Activated gamma-delta T cell treated with Interleukin-2 at 50 U/mL for 16 hours (primary cell): ENCODE results near the gene PHYHIPL.

Experiments
- DNase-seq: peaks from one replicate; pipeline ENCODE4 v3.0.0-alpha.2; 2020

The PHYHIPL gene

GRCh38 chr10:59176241-59177030 is at the start of gene PHYHIPL:
TSS of gene PHYHIPL (plus strand) at chr10:59176643. CDS start at chr10:59176854, 211 bp downstream.
- no peak for DNase-seq

GRCh38 chr10:59126991-59127390 is 49.5 kb upstream of the PHYHIPL start:
- DNase-seq: no peak

- DNase-seq: no peak
These were observed 48.5 kb upstream of the PHYHIPL start for GRCh38 chr10:59127991-59128390.

GRCh38 chr10:59129867-59130266 is 46.6 kb upstream of the PHYHIPL start:
- no peak for DNase-seq

- no peak for DNase-seq
These were observed 44.8 kb upstream of the PHYHIPL start for GRCh38 chr10:59131666-59132065.

GRCh38 chr10:59133841-59134593 is 42.4 kb upstream of the PHYHIPL start:
- no peak for DNase-seq

GRCh38 chr10:59134785-59135184 is 41.7 kb upstream of the PHYHIPL start:
- DNase-seq: no peak

GRCh38 chr10:59135275-59135674 is 41.2 kb upstream of the PHYHIPL start:
- no peak for DNase-seq

- DNase-seq: no peak
These were observed 38.4 kb upstream of the PHYHIPL start for GRCh38 chr10:59138052-59138451.

GRCh38 chr10:59143544-59143943 is 32.9 kb upstream of the PHYHIPL start:
- DNase-seq: no peak

- no peak for DNase-seq
These were observed 27.7 kb upstream of the PHYHIPL start for GRCh38 chr10:59148701-59149100.

- no peak for DNase-seq
These were observed 20.9 kb upstream of the PHYHIPL start for GRCh38 chr10:59155556-59155955.

GRCh38 chr10:59167512-59167911 is 8.9 kb upstream of the PHYHIPL start:
- no peak for DNase-seq

- no peak for DNase-seq
These were observed 3.9 kb upstream of the PHYHIPL start for GRCh38 chr10:59172567-59172966.

GRCh38 chr10:59173414-59173813 is 3.0 kb upstream of the PHYHIPL start:
- DNase-seq: no peak

GRCh38 chr10:59175538-59176240 is 754 bp upstream of the PHYHIPL start:
- no peak for DNase-seq

GRCh38 chr10:59177031-59177797 is 771 bp downstream of the PHYHIPL start:
- DNase-seq: no peak

GRCh38 chr10:59177836-59178235 is 1.4 kb downstream of the PHYHIPL start:
- DNase-seq: no peak

- DNase-seq: no peak
These were observed 2.6 kb downstream of the PHYHIPL start for GRCh38 chr10:59179068-59179467.

- no peak for DNase-seq
These were observed 4.3 kb downstream of the PHYHIPL start for GRCh38 chr10:59180689-59181270.

GRCh38 chr10:59181668-59182067 is 5.2 kb downstream of the PHYHIPL start:
- no peak for DNase-seq

GRCh38 chr10:59190332-59190731 is 13.9 kb downstream of the PHYHIPL start:
- DNase-seq: no peak
